Osteoblast (primary cell): ENCODE results near the gene CDYL2. TPM values are rescaled to one million over a fixed set of nuclear protein-coding genes. Genes with fewer than 3 reads are reported as not detected.
"Not testable (repeated sequence)": the region's sequence is repeated elsewhere in the genome, so short reads cannot be mapped to it uniquely, and the experiment has no call there.

Experiments
- DNase-seq: peaks from one replicate; pipeline ENCODE4 v3.0.0; 2011; ENCODE audit warnings: low spot score, mixed read lengths; ENCODE audit not compliant: insufficient read length; ENCODE audit errors: missing footprints
- H2AFZ ChIP-seq: 2 replicates; pipeline ENCODE4 v1.6.0; 2011; ENCODE audit warnings: mild to moderate bottlenecking, low read length
- H3K27ac ChIP-seq: 2 replicates; pipeline ENCODE4 v1.5.1; 2011; ENCODE audit warnings: mild to moderate bottlenecking, low read depth, low read length, moderate library complexity
- H3K27me3 ChIP-seq: 2 replicates; pipeline ENCODE4 v1.6.0; 2012; ENCODE audit warnings: mild to moderate bottlenecking, control low read depth, inconsistent platforms, low read length, moderate library complexity; ENCODE audit not compliant: insufficient read depth
- H3K36me3 ChIP-seq: 2 replicates; pipeline ENCODE4 v1.5.1; 2011; ENCODE audit warnings: mild to moderate bottlenecking, low read length, control low read depth, moderate library complexity; ENCODE audit not compliant: insufficient read depth
- H3K4me1 ChIP-seq: 2 replicates; pipeline ENCODE4 v1.5.1; 2011; ENCODE audit warnings: mild to moderate bottlenecking, low read length, control low read depth, moderate library complexity; ENCODE audit not compliant: insufficient read depth
- H3K4me2 ChIP-seq: 2 replicates; pipeline ENCODE4 v1.6.0; 2011; ENCODE audit warnings: mild to moderate bottlenecking, low read length; ENCODE audit not compliant: insufficient read depth
- H3K4me3 ChIP-seq: fragments of 200-600 bp; sonication (generic); 3 replicates; pipeline ENCODE4 v1.5.1; 2012; ENCODE audit warnings: mild to moderate bottlenecking, low read length, inconsistent platforms; ENCODE audit not compliant: insufficient read depth
- H3K79me2 ChIP-seq: 2 replicates; pipeline ENCODE4 v1.6.0; 2012; ENCODE audit warnings: mild to moderate bottlenecking, low read length, control low read depth, inconsistent platforms; ENCODE audit not compliant: insufficient read depth
- H3K9me3 ChIP-seq: 2 replicates; pipeline ENCODE4 v1.5.1; 2011; ENCODE audit warnings: low read depth, low read length, control low read depth
- H4K20me1 ChIP-seq: 2 replicates; pipeline ENCODE4 v1.6.0; 2012; ENCODE audit warnings: mild to moderate bottlenecking, low read length, control low read depth; ENCODE audit not compliant: insufficient read depth
- total RNA-seq: library from RNA; depleted of rRNA; stranded (reverse); fragments of >200 nt; gene quantifications from 2 replicates; pipeline ENCODE4 v1.2.3, GENCODE V29; 2012
- TF ChIP-seq, protein P1 (sequence below): IDR thresholded peaks from 2 replicates; pipeline ENCODE4 v1.5.1; 2011; ENCODE audit warnings: mild to moderate bottlenecking, low read depth, low read length, moderate library complexity; ENCODE audit errors: extremely low read depth

Gene CDYL2
- total RNA-seq, 1 donor: 8.3 TPM

DNA sequence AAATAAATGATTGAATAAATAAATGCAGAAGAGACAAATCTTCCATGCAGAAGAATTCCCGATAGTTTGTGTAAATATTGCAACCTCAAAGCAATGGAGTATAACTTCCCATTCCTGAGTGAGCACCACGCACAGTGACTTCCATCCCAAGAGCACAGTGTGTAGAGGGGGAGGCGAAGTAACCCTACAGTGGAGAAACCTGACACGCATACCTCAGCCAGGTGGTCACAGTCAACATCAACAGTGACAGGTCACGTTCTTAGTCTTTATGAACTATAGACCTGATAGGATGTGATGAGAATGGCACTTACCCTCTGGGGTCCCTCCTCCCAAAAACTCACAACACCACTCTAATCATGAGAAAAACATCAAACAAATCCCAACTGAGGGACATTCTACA is 152.0 kb downstream of the CDYL2 start:
- H3K79me2 ChIP-seq: no peaks in the 10 kb centered on the region
- no peaks in the 10 kb centered on the region for H3K9me3 ChIP-seq
- no peak overlapping the region for H3K4me3 ChIP-seq
- TF ChIP-seq, protein P1, sequence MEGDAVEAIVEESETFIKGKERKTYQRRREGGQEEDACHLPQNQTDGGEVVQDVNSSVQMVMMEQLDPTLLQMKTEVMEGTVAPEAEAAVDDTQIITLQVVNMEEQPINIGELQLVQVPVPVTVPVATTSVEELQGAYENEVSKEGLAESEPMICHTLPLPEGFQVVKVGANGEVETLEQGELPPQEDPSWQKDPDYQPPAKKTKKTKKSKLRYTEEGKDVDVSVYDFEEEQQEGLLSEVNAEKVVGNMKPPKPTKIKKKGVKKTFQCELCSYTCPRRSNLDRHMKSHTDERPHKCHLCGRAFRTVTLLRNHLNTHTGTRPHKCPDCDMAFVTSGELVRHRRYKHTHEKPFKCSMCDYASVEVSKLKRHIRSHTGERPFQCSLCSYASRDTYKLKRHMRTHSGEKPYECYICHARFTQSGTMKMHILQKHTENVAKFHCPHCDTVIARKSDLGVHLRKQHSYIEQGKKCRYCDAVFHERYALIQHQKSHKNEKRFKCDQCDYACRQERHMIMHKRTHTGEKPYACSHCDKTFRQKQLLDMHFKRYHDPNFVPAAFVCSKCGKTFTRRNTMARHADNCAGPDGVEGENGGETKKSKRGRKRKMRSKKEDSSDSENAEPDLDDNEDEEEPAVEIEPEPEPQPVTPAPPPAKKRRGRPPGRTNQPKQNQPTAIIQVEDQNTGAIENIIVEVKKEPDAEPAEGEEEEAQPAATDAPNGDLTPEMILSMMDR: no peak
- no peaks in the 10 kb centered on the region for H3K27me3 ChIP-seq
- DNase-seq: no peak
- no peak overlapping the region for H3K27ac ChIP-seq
- H2AFZ ChIP-seq: no peak overlapping the region
- H3K36me3 ChIP-seq: no peaks in the 10 kb centered on the region
- H4K20me1 ChIP-seq: no peaks in the 10 kb centered on the region
- no peak overlapping the region for H3K4me2 ChIP-seq
- H3K4me1 ChIP-seq: no peaks in the 10 kb centered on the region

DNA sequence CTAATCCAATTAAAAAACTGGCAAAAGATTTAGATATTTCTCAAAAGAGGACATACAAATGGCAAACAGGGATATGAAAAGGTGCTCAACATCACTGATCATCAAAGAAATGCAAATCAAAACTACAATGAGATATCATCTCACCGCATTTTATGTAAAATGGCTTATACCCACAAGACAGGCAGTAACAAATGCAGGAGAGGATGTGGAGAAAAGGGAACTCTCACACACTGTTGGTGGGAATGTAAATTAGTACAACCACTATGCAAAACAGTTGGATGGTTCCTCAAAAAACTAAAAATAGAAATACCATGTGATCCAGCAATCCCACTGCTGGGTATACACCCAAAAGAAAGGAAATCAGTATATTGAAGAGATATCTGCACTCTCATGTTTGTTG is 154.1 kb downstream of the CDYL2 start:
- H3K27me3 ChIP-seq, H4K20me1 ChIP-seq, H3K79me2 ChIP-seq, H3K27ac ChIP-seq, H3K4me2 ChIP-seq, H3K4me3 ChIP-seq, H3K4me1 ChIP-seq, H2AFZ ChIP-seq, H3K9me3 ChIP-seq, H3K36me3 ChIP-seq, DNase-seq: not testable (repeated sequence)

DNA sequence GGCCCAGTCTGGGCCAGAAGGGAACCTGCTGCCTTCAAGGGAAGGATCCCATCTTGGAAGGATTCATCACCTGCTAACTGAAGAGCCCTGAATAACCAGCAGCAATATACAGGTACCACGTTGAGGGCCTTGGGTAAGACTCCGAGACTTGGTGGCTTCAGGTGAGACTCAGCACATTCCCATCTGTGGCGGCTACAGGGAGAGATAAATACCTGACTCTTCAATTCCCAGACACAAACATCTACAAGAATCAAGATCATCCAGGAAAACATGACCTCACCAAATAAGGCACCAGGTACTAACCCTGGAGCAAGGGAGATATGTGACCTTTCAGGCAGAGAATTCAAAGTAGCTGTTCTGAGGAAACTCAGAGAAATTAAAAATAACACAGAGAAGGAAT is 164.1 kb downstream of the CDYL2 start:
- TF ChIP-seq, protein P1: no peak
- Histone ChIP-seq H3K4me3 (no peak overlapping the region), H4K20me1 (no peaks in the 10 kb centered on the region), H3K4me2 (no peak overlapping the region), H3K4me1 (no peaks in the 10 kb centered on the region), H3K27ac (no peak overlapping the region), H3K9me3 (no peaks in the 10 kb centered on the region), H3K27me3 (no peaks in the 10 kb centered on the region), H3K36me3 (no peaks in the 10 kb centered on the region), H2AFZ (no peak overlapping the region), H3K79me2 (no peaks in the 10 kb centered on the region)
- DNase-seq: no peak

DNA sequence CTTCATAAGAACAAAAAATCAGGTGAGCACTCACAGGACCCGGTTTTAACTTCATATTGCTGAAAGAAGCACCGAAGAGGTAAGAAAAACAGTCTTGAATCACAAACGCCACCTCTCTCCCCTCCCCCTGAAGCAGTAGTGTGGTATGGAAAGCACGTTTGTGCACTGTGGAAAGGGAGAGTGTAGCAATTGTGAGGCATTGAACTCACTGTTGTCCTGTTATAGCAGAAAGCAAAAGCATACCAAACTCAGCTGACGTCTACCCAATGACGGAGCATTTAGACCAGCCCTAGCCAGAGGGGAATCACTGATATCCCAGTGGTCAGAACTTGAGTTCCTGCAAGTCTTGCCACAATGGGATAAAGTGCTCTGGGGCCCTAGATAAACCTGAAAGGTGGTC is 164.8 kb downstream of the CDYL2 start:
- Histone ChIP-seq H3K79me2 (no peaks in the 10 kb centered on the region), H3K9me3 (no peaks in the 10 kb centered on the region), H3K27me3 (no peaks in the 10 kb centered on the region), H3K27ac (no peak overlapping the region), H4K20me1 (no peaks in the 10 kb centered on the region), H3K36me3 (no peaks in the 10 kb centered on the region), H3K4me2 (no peak overlapping the region), H3K4me3 (no peak overlapping the region), H2AFZ (no peak overlapping the region), H3K4me1 (no peaks in the 10 kb centered on the region)
- no peak for DNase-seq
- TF ChIP-seq, protein P1: no peak

DNA sequence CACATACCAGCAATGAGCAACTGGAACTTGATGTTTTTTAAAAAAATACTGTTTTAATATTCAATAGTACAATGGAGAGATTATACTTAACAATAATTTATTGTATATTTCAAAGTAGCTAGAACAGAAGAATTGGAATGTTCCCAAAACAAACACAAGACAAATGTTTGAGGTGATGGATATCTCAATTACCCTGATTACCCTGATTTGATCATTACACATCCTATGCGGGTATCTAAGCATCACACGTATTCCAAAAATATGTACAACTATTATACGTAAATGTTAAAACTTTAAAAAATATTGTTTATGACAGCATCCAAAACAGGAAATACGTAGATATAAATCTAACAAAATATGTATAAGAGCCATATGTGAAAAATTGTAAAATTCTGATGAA is 166.8 kb downstream of the CDYL2 start:
- Histone ChIP-seq H3K79me2 (no peaks in the 10 kb centered on the region), H3K27ac (no peak overlapping the region), H3K36me3 (no peaks in the 10 kb centered on the region), H3K4me3 (no peak overlapping the region), H2AFZ (no peak overlapping the region), H3K4me2 (no peak overlapping the region), H4K20me1 (no peaks in the 10 kb centered on the region), H3K9me3 (no peaks in the 10 kb centered on the region), H3K4me1 (no peaks in the 10 kb centered on the region), H3K27me3 (no peaks in the 10 kb centered on the region)
- DNase-seq: no peak
- TF ChIP-seq, protein P1: no peak
